Testis (tissue), 3 donors: ENCODE results near the gene GABBR2. TPM values are rescaled to one million over a fixed set of nuclear protein-coding genes. Genes with fewer than 3 reads are reported as not detected.

ENCODE experiments used
- DNase-seq: peaks from one replicate; pipeline ENCODE4 v3.0.0-alpha.2; 2019
- H3K27ac ChIP-seq, 2 donors: fragments of 200-600 bp; sonication (generic); one replicate each; pipeline ENCODE4 v1.5.1; 2019
- H3K27me3 ChIP-seq: fragments of 200-600 bp; sonication (generic); one replicate; pipeline ENCODE4 v1.5.1; 2019
- H3K36me3 ChIP-seq: fragments of 200-600 bp; sonication (generic); one replicate; pipeline ENCODE4 v1.5.1; 2017; ENCODE audit warnings: low read depth; ENCODE audit errors: missing control alignments
- H3K4me1 ChIP-seq: fragments of 200-600 bp; sonication (generic); one replicate; pipeline ENCODE4 v1.5.1; 2019
- H3K4me3 ChIP-seq, 2 donors: fragments of 200-600 bp; sonication (generic); one replicate each; pipeline ENCODE4 v1.5.1; 2017 to 2019
- H3K9me3 ChIP-seq: fragments of 200-600 bp; sonication (generic); one replicate; pipeline ENCODE4 v1.5.1; 2017
- CTCF ChIP-seq, 3 experiments: fragments of 450-650 bp in 2 of 3; fragments of 200-600 bp in 1 of 3; sonication (generic) in 1 of 3; IDR thresholded peaks; one replicate each; pipeline ENCODE4 v1.5.1; 2016 to 2019; ENCODE audit warnings: antibody characterized with exemption in 3 of 3, mild to moderate bottlenecking in 2 of 3, moderate library complexity in 1 of 3
- POLR2A ChIP-seq: fragments of 450-650 bp; IDR thresholded peaks from one replicate; pipeline ENCODE4 v1.6.1; 2017; ENCODE audit warnings: antibody characterized with exemption, mild to moderate bottlenecking, moderate library complexity
- WGBS, 2 donors: methylation state at CpG; one replicate each; pipeline ENCODE4 v1.1.5; 2018; 5-methylcytosine and 5-hydroxymethylcytosine counted together
- intact Hi-C: fragments of 100-400 bp; cut with DNase I; formaldehyde crosslinking; loops from one replicate; pipeline ENCODE4 v1.15.1; 2023; ENCODE audit warnings: low total_unique reads
- polyA plus RNA-seq: library from polyadenylated mRNA; stranded (reverse); fragments of 350-450 nt; fragmentation: Illumina TruSeq; extraction: RNeasy Lipid Tissue Mini Kit (QIAGEN cat#74804); gene quantifications from one replicate; pipeline ENCODE4 v1.2.3, GENCODE V29; 2014; ENCODE audit warnings: low read depth, low replicate concordance; ENCODE audit not compliant: insufficient read depth
- total RNA-seq, 2 donors: library from RNA; depleted of rRNA; stranded (reverse); fragments of >200 nt; gene quantifications; one replicate each; pipeline ENCODE4 v1.2.3, GENCODE V29; 2016

Gene GABBR2
- total and polyA plus RNA-seq, 3 donors from 2014 or later, result 3.0 to 8.1 (median 6.9) TPM

- Histone ChIP-seq H3K27ac (no peak overlapping the region), H3K9me3 (no peaks in the 10 kb centered on the region), H3K4me3 (no peak overlapping the region), H3K27me3 (no peaks in the 10 kb centered on the region), H3K36me3 (no peaks in the 10 kb centered on the region), H3K4me1 (no peaks in the 10 kb centered on the region)
- 75 to 83% methylated on average over 7 of the region's 7 CpGs for WGBS, 2 donors
- TF ChIP-seq POLR2A, result no peak
- TF ChIP-seq CTCF (IDR thresholded peaks at IDR 0.05), result no peak
- DNase-seq, result no peak
- intact Hi-C loops, result no loop called here
Observed at GRCh38 chr9:98701576-98701975, 7.2 kb downstream of the GABBR2 start.

- no peak overlapping the region for H3K4me3 ChIP-seq
Observed at GRCh38 chr9:98700801-98701200, 7.9 kb downstream of the GABBR2 start.

GRCh38 chr9:98698856-98699255 lies 9.9 kb downstream of the GABBR2 start:
- Histone ChIP-seq H3K36me3 (no peaks in the 10 kb centered on the region), H3K9me3 (no peaks in the 10 kb centered on the region), H3K27ac (no peak overlapping the region), H3K27me3 (no peaks in the 10 kb centered on the region), H3K4me1 (no peaks in the 10 kb centered on the region), H3K4me3 (no peak overlapping the region)
- TF ChIP-seq CTCF (IDR thresholded peaks at IDR 0.05), result no peak
- no peak for TF ChIP-seq POLR2A
- WGBS, 2 donors, result 77 to 79% methylated on average over 6 of the region's 6 CpGs
- DNase-seq, result no peak
- intact Hi-C loops, result no loop called here

More at GRCh38 chr9:98700801-98701200, 7.9 kb downstream of the GABBR2 start:
- Histone ChIP-seq H3K4me1 (no peaks in the 10 kb centered on the region), H3K27ac (no peak overlapping the region), H3K27me3 (no peaks in the 10 kb centered on the region), H3K36me3 (no peaks in the 10 kb centered on the region), H3K9me3 (no peaks in the 10 kb centered on the region)
- intact Hi-C loops, result no loop called here
- 60 to 61% methylated on average over 4 of the region's 4 CpGs for WGBS, 2 donors
- no peak for DNase-seq
- TF ChIP-seq CTCF (IDR thresholded peaks at IDR 0.05), result no peak

- Histone ChIP-seq H3K27me3 (no peaks in the 10 kb centered on the region), H3K36me3 (no peaks in the 10 kb centered on the region), H3K27ac (no peak overlapping the region), H3K9me3 (no peaks in the 10 kb centered on the region), H3K4me1 (no peaks in the 10 kb centered on the region), H3K4me3 (no peak overlapping the region)
- no peak for DNase-seq
- WGBS, 2 donors, result 91 to 92% methylated on average over 2 of the region's 2 CpGs
- intact Hi-C loops, result no loop called here
- no peak for TF ChIP-seq POLR2A
- no peak for TF ChIP-seq CTCF (IDR thresholded peaks at IDR 0.05)
Observed at GRCh38 chr9:98694943-98695342, 13.8 kb downstream of the GABBR2 start.

GRCh38 chr9:98692392-98692791 lies 16.3 kb downstream of the GABBR2 start:
- Histone ChIP-seq H3K27me3 (no peaks in the 10 kb centered on the region), H3K36me3 (no peaks in the 10 kb centered on the region), H3K27ac (no peak overlapping the region), H3K9me3 (no peaks in the 10 kb centered on the region), H3K4me3 (no peak overlapping the region), H3K4me1 (no peaks in the 10 kb centered on the region)
- intact Hi-C loops, result no loop called here
- DNase-seq, result no peak
- 88 to 95% methylated on average over 4 to 7 of the region's 7 CpGs for WGBS, 2 donors
- TF ChIP-seq CTCF (IDR thresholded peaks at IDR 0.05) (no peak), POLR2A (no peak)
